Measurements from ENCODE around the gene BMPR1A.

GRCh38 chr10:86790394-86790793 is 34.0 kb downstream of the BMPR1A start:
- TF ChIP-seq EZH2phosphoT487 (IDR thresholded peaks at IDR 0.05; ENCODE audit: insufficient read depth, low read depth) = no peak
- TF ChIP-seq EZH2 (IDR thresholded peaks at IDR 0.05; ENCODE audit: insufficient read depth, poor library complexity, severe bottlenecking) = no peak

Measured in GM23248 (cell line).